HL-60 (cell line): Measurements from ENCODE around the gene FOLH1.
"Not testable (repeated sequence)": the region's sequence is repeated elsewhere in the genome, so short reads cannot be mapped to it uniquely, and the experiment has no call there.

ENCODE experiments used
- GABPA ChIP-seq: IDR thresholded peaks from 2 replicates; pipeline ENCODE4 v1.6.1; 2012; ENCODE audit warnings: low read depth
- POLR2AphosphoS5 ChIP-seq: IDR thresholded peaks from 2 replicates; pipeline ENCODE4 v1.6.1; 2012; ENCODE audit warnings: low read depth
- TF ChIP-seq, protein P1 (sequence below): IDR thresholded peaks from one replicate; pipeline ENCODE4 v1.5.1; 2011; ENCODE audit warnings: low read length, control low read depth, inconsistent platforms; ENCODE audit not compliant: insufficient read depth
- TF ChIP-seq, protein P2 (sequence below): IDR thresholded peaks from 2 replicates; pipeline ENCODE4 v1.6.1; 2012; ENCODE audit warnings: low read depth; ENCODE audit not compliant: insufficient replicate concordance

DNA sequence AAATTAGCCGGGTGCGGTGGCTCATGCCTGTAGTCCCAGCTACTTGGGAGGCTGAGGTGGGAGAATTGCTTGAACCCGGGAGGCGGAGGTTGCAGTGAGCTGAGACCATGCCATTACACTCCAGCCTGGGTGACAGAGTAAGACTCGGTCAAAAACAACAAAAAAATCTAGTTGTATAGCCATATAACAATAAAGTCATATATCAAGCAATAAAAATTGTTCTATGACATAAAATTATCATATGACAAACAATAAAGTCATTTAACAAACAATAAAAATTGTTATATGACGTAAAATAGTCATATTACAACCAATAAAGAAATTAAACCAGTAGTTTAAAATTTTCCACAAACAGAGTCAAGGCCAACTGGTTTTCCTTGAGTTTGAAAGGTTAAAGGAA is 12.4 kb downstream of the FOLH1 start:
- TF ChIP-seq, protein P1, sequence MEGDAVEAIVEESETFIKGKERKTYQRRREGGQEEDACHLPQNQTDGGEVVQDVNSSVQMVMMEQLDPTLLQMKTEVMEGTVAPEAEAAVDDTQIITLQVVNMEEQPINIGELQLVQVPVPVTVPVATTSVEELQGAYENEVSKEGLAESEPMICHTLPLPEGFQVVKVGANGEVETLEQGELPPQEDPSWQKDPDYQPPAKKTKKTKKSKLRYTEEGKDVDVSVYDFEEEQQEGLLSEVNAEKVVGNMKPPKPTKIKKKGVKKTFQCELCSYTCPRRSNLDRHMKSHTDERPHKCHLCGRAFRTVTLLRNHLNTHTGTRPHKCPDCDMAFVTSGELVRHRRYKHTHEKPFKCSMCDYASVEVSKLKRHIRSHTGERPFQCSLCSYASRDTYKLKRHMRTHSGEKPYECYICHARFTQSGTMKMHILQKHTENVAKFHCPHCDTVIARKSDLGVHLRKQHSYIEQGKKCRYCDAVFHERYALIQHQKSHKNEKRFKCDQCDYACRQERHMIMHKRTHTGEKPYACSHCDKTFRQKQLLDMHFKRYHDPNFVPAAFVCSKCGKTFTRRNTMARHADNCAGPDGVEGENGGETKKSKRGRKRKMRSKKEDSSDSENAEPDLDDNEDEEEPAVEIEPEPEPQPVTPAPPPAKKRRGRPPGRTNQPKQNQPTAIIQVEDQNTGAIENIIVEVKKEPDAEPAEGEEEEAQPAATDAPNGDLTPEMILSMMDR, result not testable (repeated sequence)
- TF ChIP-seq POLR2AphosphoS5, GABPA: not testable (repeated sequence)
- TF ChIP-seq, protein P2, sequence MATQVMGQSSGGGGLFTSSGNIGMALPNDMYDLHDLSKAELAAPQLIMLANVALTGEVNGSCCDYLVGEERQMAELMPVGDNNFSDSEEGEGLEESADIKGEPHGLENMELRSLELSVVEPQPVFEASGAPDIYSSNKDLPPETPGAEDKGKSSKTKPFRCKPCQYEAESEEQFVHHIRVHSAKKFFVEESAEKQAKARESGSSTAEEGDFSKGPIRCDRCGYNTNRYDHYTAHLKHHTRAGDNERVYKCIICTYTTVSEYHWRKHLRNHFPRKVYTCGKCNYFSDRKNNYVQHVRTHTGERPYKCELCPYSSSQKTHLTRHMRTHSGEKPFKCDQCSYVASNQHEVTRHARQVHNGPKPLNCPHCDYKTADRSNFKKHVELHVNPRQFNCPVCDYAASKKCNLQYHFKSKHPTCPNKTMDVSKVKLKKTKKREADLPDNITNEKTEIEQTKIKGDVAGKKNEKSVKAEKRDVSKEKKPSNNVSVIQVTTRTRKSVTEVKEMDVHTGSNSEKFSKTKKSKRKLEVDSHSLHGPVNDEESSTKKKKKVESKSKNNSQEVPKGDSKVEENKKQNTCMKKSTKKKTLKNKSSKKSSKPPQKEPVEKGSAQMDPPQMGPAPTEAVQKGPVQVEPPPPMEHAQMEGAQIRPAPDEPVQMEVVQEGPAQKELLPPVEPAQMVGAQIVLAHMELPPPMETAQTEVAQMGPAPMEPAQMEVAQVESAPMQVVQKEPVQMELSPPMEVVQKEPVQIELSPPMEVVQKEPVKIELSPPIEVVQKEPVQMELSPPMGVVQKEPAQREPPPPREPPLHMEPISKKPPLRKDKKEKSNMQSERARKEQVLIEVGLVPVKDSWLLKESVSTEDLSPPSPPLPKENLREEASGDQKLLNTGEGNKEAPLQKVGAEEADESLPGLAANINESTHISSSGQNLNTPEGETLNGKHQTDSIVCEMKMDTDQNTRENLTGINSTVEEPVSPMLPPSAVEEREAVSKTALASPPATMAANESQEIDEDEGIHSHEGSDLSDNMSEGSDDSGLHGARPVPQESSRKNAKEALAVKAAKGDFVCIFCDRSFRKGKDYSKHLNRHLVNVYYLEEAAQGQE, result not testable (repeated sequence)
